Fibroblast of lung (primary cell): ENCODE measurements around the gene ACP6.
A peak's percentile ranks its signal among the peaks of the same experiment; 100 is the strongest.

Experiments used
- EZH2 ChIP-seq: IDR thresholded peaks from 2 replicates; pipeline ENCODE4 v1.5.1; 2012; ENCODE audit warnings: low read length, control low read depth, mild to moderate bottlenecking; ENCODE audit errors: missing control alignments
- TF ChIP-seq, protein P1 (sequence below), 2 donors: IDR thresholded peaks in 1 of 2; conservative IDR thresholded peaks in 1 of 2; 1 replicate in 1 of 2; 2 replicates in 1 of 2; pipeline ENCODE4 v1.5.1; 2011 to 2012; ENCODE audit warnings: low read length in 2 of 2, control low read depth in 1 of 2, inconsistent platforms in 1 of 2, low read depth in 1 of 2, mild to moderate bottlenecking in 1 of 2

DNA sequence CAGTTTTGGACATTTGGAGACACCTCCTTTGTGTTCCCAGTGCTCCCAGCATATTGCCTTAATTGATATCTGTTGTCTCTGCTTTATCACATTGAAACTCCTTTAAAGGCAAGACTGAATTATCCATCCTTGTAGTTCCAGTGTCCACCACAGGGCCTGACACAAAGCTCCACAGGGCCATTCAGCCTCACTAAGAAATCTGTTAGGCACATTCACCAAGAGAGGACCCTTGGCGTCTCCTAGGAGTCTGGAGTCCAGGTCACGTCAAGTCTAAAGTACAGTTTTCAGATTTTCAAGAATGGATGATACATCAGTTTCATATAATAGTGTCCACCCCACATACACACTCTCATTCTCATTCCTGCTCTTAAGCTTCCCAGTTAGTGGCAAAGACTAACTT, 4.8 kb downstream of the ACP6 start:
- TF ChIP-seq, protein P1, sequence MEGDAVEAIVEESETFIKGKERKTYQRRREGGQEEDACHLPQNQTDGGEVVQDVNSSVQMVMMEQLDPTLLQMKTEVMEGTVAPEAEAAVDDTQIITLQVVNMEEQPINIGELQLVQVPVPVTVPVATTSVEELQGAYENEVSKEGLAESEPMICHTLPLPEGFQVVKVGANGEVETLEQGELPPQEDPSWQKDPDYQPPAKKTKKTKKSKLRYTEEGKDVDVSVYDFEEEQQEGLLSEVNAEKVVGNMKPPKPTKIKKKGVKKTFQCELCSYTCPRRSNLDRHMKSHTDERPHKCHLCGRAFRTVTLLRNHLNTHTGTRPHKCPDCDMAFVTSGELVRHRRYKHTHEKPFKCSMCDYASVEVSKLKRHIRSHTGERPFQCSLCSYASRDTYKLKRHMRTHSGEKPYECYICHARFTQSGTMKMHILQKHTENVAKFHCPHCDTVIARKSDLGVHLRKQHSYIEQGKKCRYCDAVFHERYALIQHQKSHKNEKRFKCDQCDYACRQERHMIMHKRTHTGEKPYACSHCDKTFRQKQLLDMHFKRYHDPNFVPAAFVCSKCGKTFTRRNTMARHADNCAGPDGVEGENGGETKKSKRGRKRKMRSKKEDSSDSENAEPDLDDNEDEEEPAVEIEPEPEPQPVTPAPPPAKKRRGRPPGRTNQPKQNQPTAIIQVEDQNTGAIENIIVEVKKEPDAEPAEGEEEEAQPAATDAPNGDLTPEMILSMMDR (conservative IDR thresholded peaks at IDR 0.05 in 1 of 2, IDR thresholded peaks at IDR 0.05 in 1 of 2; ENCODE audit: low read depth in 1 of 2, low read length in 2 of 2): peak; percentile 16 to 40
- TF ChIP-seq EZH2: no peak
